HG03060 (cell line): ENCODE results near the gene PRDX5.

Experiments used
- ATAC-seq: cut with Tn5 transposase; IDR thresholded peaks from one replicate; pipeline ENCODE4 v1.9.1; 2021; ENCODE audit warnings: low read depth, moderate number of reproducible peaks; ENCODE audit not compliant: unreplicated experiment

The PRDX5 gene

GRCh38 chr11:64343767-64344559, 26.0 kb downstream of the PRDX5 start:
- ATAC-seq, result no peak

- no peak for ATAC-seq
These were observed 26.9 kb downstream of the PRDX5 start for GRCh38 chr11:64344787-64345186.

- no peak for ATAC-seq
These were observed 29.4 kb downstream of the PRDX5 start for GRCh38 chr11:64347193-64347867.

- no peak for ATAC-seq
These were observed 30.6 kb downstream of the PRDX5 start for GRCh38 chr11:64348383-64349024.

DNA sequence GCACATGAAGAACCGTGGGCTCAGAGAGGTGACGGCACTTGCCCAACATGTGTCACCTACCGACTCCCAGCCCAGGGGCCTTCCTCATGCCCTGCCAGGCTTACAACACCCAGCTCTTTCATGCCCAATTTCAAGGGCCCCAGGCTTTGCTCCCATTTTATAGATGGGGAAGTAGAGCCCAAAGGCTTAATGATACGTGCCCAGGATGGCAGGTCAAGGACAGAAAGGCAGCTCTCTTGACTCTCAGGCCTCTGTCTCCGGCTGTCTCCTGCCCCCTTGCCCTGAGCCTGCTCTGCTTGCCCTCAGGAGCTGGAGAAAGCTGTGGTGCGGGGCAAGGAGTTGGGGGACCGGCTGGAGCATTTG, 31.1 kb downstream of the PRDX5 start:
- no peak for ATAC-seq

DNA sequence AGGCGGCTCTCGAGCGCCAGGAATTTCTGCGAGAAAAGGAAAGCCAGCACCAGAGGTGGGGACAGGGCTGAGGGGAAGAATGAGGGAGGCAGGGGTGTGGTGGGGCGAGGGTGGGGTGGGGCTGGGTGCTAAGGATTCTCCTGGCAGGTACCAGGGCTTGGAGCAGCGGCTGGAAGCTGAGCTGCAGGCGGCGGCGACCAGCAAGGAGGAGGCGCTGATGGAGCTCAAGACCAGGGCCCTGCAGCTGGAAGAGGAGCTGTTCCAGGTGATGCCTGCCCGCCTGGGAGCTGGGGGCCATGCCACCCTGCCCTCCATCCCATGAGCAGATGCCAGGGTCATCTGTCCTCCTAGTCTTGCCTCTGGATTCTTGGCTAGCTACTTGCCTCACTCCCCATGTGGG, 31.5 kb downstream of the PRDX5 start:
- ATAC-seq, result no peak

DNA sequence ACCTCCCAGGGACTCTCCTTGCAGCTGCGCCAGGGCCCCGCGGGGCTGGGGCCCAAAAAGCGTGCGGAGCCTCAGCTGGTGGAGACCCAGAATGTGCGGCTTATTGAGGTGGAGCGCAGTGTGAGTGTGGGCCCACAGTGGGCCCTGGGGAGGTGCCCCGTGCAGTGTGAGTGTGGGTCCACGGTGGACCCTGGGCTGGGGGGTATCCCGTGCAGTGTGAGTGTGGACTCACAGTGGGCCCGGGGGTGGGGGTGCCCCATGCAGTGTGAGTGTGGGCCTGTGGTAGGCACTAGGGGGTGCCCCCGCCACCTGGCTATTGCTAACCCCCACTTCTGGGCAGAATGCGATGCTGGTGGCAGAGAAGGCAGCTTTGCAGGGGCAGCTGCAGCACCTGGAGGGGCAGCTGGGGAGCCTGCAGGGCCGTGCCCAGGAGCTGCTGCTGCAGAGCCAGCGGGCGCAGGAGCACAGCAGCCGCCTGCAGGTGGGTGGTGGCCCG, 33.3 kb downstream of the PRDX5 start:
- ATAC-seq, result no peak

GRCh38 chr11:64352099-64352994, 34.4 kb downstream of the PRDX5 start:
- ATAC-seq, result no peak

GRCh38 chr11:64352995-64353714, 35.2 kb downstream of the PRDX5 start:
- no peak for ATAC-seq

DNA sequence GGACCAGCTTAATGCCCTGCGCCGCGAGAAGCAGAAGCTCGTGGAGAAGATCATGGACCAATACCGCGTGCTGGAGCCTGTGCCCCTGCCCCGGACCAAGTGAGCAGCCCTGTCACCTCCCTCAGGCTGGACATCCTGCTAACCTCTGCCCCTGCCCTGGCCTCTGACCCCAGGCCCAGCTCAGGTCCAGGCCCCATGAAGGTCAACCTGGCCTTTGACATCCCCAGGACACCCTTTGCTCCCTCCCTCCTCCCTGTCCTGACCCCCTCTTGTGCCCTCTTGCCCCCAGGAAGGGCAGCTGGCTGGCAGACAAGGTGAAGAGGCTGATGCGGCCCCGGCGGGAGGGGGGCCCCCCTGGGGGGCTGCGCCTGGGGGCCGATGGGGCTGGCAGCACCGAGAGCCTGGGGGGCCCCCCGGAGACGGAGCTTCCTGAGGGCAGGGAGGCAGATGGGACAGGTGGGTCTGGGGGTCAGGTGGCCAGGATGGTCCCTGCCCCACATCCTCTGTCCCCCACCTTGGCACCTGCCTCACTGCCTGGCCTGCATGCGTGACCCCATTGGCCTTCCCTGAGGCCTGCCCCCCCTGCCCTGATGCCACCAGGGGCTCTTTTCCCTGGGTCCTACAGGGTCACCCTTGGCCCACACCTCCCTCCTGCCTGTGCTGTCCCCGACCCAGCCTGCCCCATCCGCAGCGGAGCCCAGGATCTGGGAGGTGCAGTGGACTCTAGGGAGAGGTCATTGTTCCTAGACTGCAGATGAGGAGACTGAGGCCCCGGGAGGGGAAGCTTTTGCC, 36.0 kb downstream of the PRDX5 start:
- ATAC-seq, result no peak

GRCh38 chr11:64355078-64355940, 37.4 kb downstream of the PRDX5 start:
- ATAC-seq, result no peak

GRCh38 chr11:64356498-64357411, 38.8 kb downstream of the PRDX5 start:
- no peak for ATAC-seq

DNA sequence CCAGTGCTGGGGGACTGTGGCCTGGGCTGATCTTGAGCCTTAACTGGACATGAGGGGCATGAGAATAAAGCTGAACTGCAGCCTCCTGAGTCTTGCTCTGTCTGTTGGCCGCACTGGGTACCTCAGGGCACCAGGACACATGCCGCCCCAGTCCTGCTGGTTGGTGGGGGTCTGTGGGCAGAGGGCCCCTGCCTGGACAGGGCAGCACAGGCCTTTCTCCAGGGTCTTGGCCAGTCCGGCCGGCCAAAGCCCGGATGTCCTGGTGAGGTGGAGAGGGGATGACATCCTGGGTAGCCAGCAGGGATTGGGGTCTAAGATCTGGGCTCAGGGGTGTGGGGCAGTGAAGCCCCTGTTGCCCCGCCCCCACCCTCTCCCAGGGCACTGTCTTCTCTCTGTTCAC, 39.5 kb downstream of the PRDX5 start:
- no peak for ATAC-seq

DNA sequence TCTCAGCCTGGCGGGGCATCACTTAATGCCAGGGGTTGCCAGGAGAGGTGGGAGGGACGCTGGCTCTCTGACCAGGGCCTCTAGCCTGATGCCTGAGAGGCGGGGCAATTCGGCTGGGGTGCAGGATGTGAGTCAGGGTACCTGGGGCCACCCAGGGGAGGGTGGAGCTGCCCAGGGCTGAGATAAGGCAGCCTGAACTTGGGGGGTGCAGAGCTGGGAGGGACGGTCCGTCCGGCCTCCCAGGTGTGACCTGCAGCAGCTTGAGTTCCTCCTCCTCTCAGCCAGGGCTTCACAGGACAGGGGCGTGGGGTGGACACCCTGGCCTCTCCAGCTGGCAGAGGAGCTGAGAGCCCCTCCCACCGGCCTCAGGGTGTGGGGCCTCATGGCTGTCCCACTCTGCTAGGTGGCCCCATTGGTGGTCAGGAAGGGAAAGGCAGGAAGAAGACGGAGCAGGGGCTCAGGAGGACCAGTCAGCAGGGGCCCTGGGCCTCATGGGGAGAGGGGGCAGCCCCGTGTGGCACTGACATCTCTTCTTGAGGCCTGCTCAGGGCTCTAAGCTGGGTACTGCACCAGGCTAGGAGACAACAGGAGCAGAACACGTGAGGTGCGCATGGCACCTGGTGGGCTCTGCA, 40.1 kb downstream of the PRDX5 start:
- no peak for ATAC-seq

- ATAC-seq, result no peak
These were observed 40.6 kb downstream of the PRDX5 start for GRCh38 chr11:64358536-64358906.

GRCh38 chr11:64358907-64359711, 41.2 kb downstream of the PRDX5 start, which contains the start of gene RPS6KA4:
TSS of gene RPS6KA4 (plus strand) at chr11:64359162. CDS start at chr11:64359236, 74 bp downstream.
- no peak for ATAC-seq
